OCI-LY3 (cell line): ENCODE measurements around the gene PRR14L.

Experiments
- CTCF ChIP-seq: fragments of 200-600, 300-600 bp; sonication (generic); IDR thresholded peaks from 2 replicates; pipeline ENCODE4 v1.5.1; 2014; ENCODE audit warnings: antibody characterized with exemption, low read length, low read depth
- EZH2phosphoT487 ChIP-seq: fragments of 200-600 bp; shearing (Covaris generic); IDR thresholded peaks from 2 replicates; pipeline ENCODE4 v1.6.1; 2018; ENCODE audit warnings: antibody characterized with exemption, mixed run types, low read depth

GRCh38 chr22:31730344-31730711, 19.6 kb downstream of the PRR14L start:
- TF ChIP-seq CTCF, result peak; percentile 36
- no peak for TF ChIP-seq EZH2phosphoT487
